GM20000 (cell line): ENCODE data around the gene AXDND1.

Source experiments
- DNase-seq: peaks from one replicate; pipeline ENCODE4 v3.0.0; 2012; ENCODE audit warnings: low spot score
- CTCF ChIP-seq: IDR thresholded peaks from 2 replicates; pipeline ENCODE4 v1.5.1; 2012; ENCODE audit warnings: mild to moderate bottlenecking, control low read depth; ENCODE audit errors: extremely low read depth, missing control alignments

The AXDND1 gene

GRCh38 chr1:179541774-179542173, 176.0 kb downstream of the AXDND1 start:
- no peak for DNase-seq
- TF ChIP-seq CTCF: no peak

GRCh38 chr1:179545321-179545720, 179.6 kb downstream of the AXDND1 start:
- no peak for DNase-seq
- no peak for TF ChIP-seq CTCF

- DNase-seq: no peak
- no peak for TF ChIP-seq CTCF
These were observed 181.3 kb downstream of the AXDND1 start for GRCh38 chr1:179547021-179547535.

GRCh38 chr1:179548666-179549367, 183.0 kb downstream of the AXDND1 start:
- no peak for TF ChIP-seq CTCF
- no peak for DNase-seq

GRCh38 chr1:179549368-179549700, 183.6 kb downstream of the AXDND1 start:
- no peak for TF ChIP-seq CTCF
- no peak for DNase-seq

GRCh38 chr1:179550746-179551682, 185.2 kb downstream of the AXDND1 start:
- TF ChIP-seq CTCF: no peak
- no peak for DNase-seq

GRCh38 chr1:179554427-179554826, 188.7 kb downstream of the AXDND1 start:
- no peak for DNase-seq
- TF ChIP-seq CTCF: no peak
